Stimulated activated CD8-positive, alpha-beta memory T cell treated with anti-CD3 and anti-CD28 coated beads, Interleukin-7, amount 100 ng/mL, for 1 hour (primary cell): ENCODE measurements around the gene PCNT.

Experiments
- DNase-seq, 2 donors: peaks; one replicate each; pipeline ENCODE4 v3.0.0-alpha.2; 2020; ENCODE audit warnings: low read depth in 2 of 2

The PCNT gene

GRCh38 chr21:46377789-46378188 is 53.8 kb downstream of the PCNT start:
- no peak for DNase-seq

GRCh38 chr21:46379105-46379504 is 55.1 kb downstream of the PCNT start:
- DNase-seq = no peak

- DNase-seq = no peak
Observed at GRCh38 chr21:46379691-46380090, 55.7 kb downstream of the PCNT start.

- no peak for DNase-seq
Observed at GRCh38 chr21:46381541-46381940, 57.6 kb downstream of the PCNT start.

GRCh38 chr21:46384556-46384955 is 60.6 kb downstream of the PCNT start:
- no peak for DNase-seq

- no peak for DNase-seq
Observed at GRCh38 chr21:46385846-46386733, 62.1 kb downstream of the PCNT start.

- no peak for DNase-seq
Observed at GRCh38 chr21:46386734-46387088, 62.8 kb downstream of the PCNT start.

GRCh38 chr21:46388206-46388880 is 64.4 kb downstream of the PCNT start:
- no peak for DNase-seq

GRCh38 chr21:46388896-46389295 is 64.9 kb downstream of the PCNT start:
- DNase-seq = no peak

- no peak for DNase-seq
Observed at GRCh38 chr21:46390603-46391545, 66.9 kb downstream of the PCNT start.

GRCh38 chr21:46391773-46392172 is 67.8 kb downstream of the PCNT start:
- DNase-seq = no peak

- DNase-seq = no peak
Observed at GRCh38 chr21:46392921-46393320, 69.0 kb downstream of the PCNT start.

GRCh38 chr21:46393451-46393940 is 69.5 kb downstream of the PCNT start:
- no peak for DNase-seq

GRCh38 chr21:46393941-46394594 is 70.1 kb downstream of the PCNT start:
- no peak for DNase-seq

- DNase-seq = no peak
Observed at GRCh38 chr21:46394595-46395104, 70.7 kb downstream of the PCNT start.

GRCh38 chr21:46397211-46397905 is 73.4 kb downstream of the PCNT start:
- no peak for DNase-seq

GRCh38 chr21:46397993-46398392 is 74.0 kb downstream of the PCNT start:
- DNase-seq = no peak

- no peak for DNase-seq
Observed at GRCh38 chr21:46399129-46399528, 75.2 kb downstream of the PCNT start.

- DNase-seq = no peak
Observed at GRCh38 chr21:46399686-46400085, 75.7 kb downstream of the PCNT start.

GRCh38 chr21:46401186-46401910 is 77.4 kb downstream of the PCNT start:
- no peak for DNase-seq
